ENCODE measurements around the gene ODF4. TPM values are rescaled to one million over a fixed set of nuclear protein-coding genes. Genes with fewer than 3 reads are reported as not detected.

ODF4 gene
- polyA plus RNA-seq, 1 experiment = not detected

- Histone ChIP-seq H3K36me3 (ENCODE audit: control insufficient read depth, insufficient read depth, low read length) (no peaks in the 10 kb centered on the region), H3K4me3 (ENCODE audit: low read depth, low read length) (no peak overlapping the region), H3K27me3 (ENCODE audit: control insufficient read depth, insufficient read depth, low read length) (no peaks in the 10 kb centered on the region)
- no peak for TF ChIP-seq CTCF (IDR thresholded peaks at IDR 0.05; ENCODE audit: insufficient read depth, low read depth, low read length)
- POLR2A ChIA-PET = no interaction called here
- DNase-seq (ENCODE audit: low read depth) = peak; percentile 68
- CTCF ChIA-PET = interaction anchor here (1.4 to 1.8 kb wide), 3 partner anchors 16 to 286 kb away, joined by 3 to 6 read pairs (median 6); partner anchors contain the start of gene KRABD2
Observed at GRCh38 chr17:8359769-8360168, 20.1 kb downstream of the ODF4 start.

GRCh38 chr17:8360260-8360659, 20.6 kb downstream of the ODF4 start:
- POLR2A ChIA-PET = no interaction called here
- H3K4me3 ChIP-seq (ENCODE audit: low read depth, low read length) = no peak overlapping the region
- DNase-seq (ENCODE audit: low read depth) = no peak
- H3K27me3 ChIP-seq (ENCODE audit: control insufficient read depth, insufficient read depth, low read length) = no peaks in the 10 kb centered on the region
- H3K36me3 ChIP-seq (ENCODE audit: control insufficient read depth, insufficient read depth, low read length) = no peaks in the 10 kb centered on the region
- no peak for TF ChIP-seq CTCF (IDR thresholded peaks at IDR 0.05; ENCODE audit: insufficient read depth, low read depth, low read length)
- CTCF ChIA-PET = interaction anchor here (1.4 to 1.8 kb wide), 3 partner anchors 16 to 287 kb away, joined by 3 to 6 read pairs (median 6); partner anchors contain the start of gene KRABD2

GRCh38 chr17:8360751-8361150, 21.1 kb downstream of the ODF4 start:
- no peak for DNase-seq (ENCODE audit: low read depth)
- Histone ChIP-seq H3K36me3 (ENCODE audit: control insufficient read depth, insufficient read depth, low read length) (no peaks in the 10 kb centered on the region), H3K27me3 (ENCODE audit: control insufficient read depth, insufficient read depth, low read length) (no peaks in the 10 kb centered on the region), H3K4me3 (ENCODE audit: low read depth, low read length) (no peak overlapping the region)
- TF ChIP-seq CTCF (IDR thresholded peaks at IDR 0.05; ENCODE audit: insufficient read depth, low read depth, low read length) = no peak
- POLR2A ChIA-PET = no interaction called here
- CTCF ChIA-PET = interaction anchor here (1.4 to 1.8 kb wide), 3 partner anchors 15 to 287 kb away, joined by 3 to 6 read pairs (median 6); partner anchors contain the start of gene KRABD2

- no peak for TF ChIP-seq CTCF (IDR thresholded peaks at IDR 0.05; ENCODE audit: insufficient read depth, low read depth, low read length)
- Histone ChIP-seq H3K4me3 (ENCODE audit: low read depth, low read length) (no peak overlapping the region), H3K27me3 (ENCODE audit: control insufficient read depth, insufficient read depth, low read length) (no peaks in the 10 kb centered on the region), H3K36me3 (ENCODE audit: control insufficient read depth, insufficient read depth, low read length) (no peaks in the 10 kb centered on the region)
- ChIA-PET POLR2A (no interaction called here), CTCF (interaction anchor here (0.5 to 1.5 kb wide), 3 partner anchors 14 to 747 kb away, joined by 3 to 6 read pairs (median 4); partner anchors contain the start of genes KRABD2 and SLC25A35)
- DNase-seq (ENCODE audit: low read depth) = no peak
Observed at GRCh38 chr17:8362651-8363332, 23.2 kb downstream of the ODF4 start.

GRCh38 chr17:8365143-8365542, 25.5 kb downstream of the ODF4 start:
- no peak for DNase-seq (ENCODE audit: low read depth)
- ChIA-PET POLR2A (interaction anchor here (0.6 kb wide), 1 partner anchor 12 kb away, joined by 3 read pairs; no protein-coding TSS in a partner anchor), CTCF (interaction anchor here (0.6 kb wide), 1 partner anchor 402 kb away, joined by 3 read pairs; no protein-coding TSS in a partner anchor)
- no peak for TF ChIP-seq CTCF (IDR thresholded peaks at IDR 0.05; ENCODE audit: insufficient read depth, low read depth, low read length)
- Histone ChIP-seq H3K36me3 (ENCODE audit: control insufficient read depth, insufficient read depth, low read length) (peaks cover 2% of the 10 kb centered on the region), H3K4me3 (ENCODE audit: low read depth, low read length) (no peak overlapping the region), H3K27me3 (ENCODE audit: control insufficient read depth, insufficient read depth, low read length) (no peaks in the 10 kb centered on the region)
